Measurements from ENCODE around the gene TAOK2.
"Not testable (repeated sequence)": the region's sequence is repeated elsewhere in the genome, so short reads cannot be mapped to it uniquely, and the experiment has no call there.

Gene TAOK2

GRCh38 chr16:30025574-30025973 is 51.9 kb downstream of the TAOK2 start:
- no peak for DNase-seq

GRCh38 chr16:30026449-30026848 is 52.8 kb downstream of the TAOK2 start:
- DNase-seq, result no peak

GRCh38 chr16:30027588-30028437 is 54.1 kb downstream of the TAOK2 start:
- DNase-seq, result no peak

GRCh38 chr16:30028438-30029076 is 54.9 kb downstream of the TAOK2 start:
- no peak for DNase-seq

GRCh38 chr16:30030011-30030685 is 56.5 kb downstream of the TAOK2 start:
- no peak for DNase-seq

GRCh38 chr16:30030841-30031413 is 57.3 kb downstream of the TAOK2 start, which contains the start of gene TLCD3B:
TLCD3B (minus strand) TSS chr16:30031271; CDS start chr16:30030527, 744 bp downstream.
- no peak for DNase-seq

- no peak for DNase-seq
These were observed 57.8 kb downstream of the TAOK2 start for GRCh38 chr16:30031477-30031918.

GRCh38 chr16:30032083-30032819 is 58.6 kb downstream of the TAOK2 start:
- DNase-seq, result peak; percentile 66

- DNase-seq, result no peak
These were observed 59.6 kb downstream of the TAOK2 start for GRCh38 chr16:30033270-30033669.

GRCh38 chr16:30040221-30040620 is 66.6 kb downstream of the TAOK2 start:
- no peak for DNase-seq

GRCh38 chr16:30040690-30041089 is 67.0 kb downstream of the TAOK2 start:
- DNase-seq, result not testable (repeated sequence)

GRCh38 chr16:30041841-30042240 is 68.2 kb downstream of the TAOK2 start:
- no peak for DNase-seq
